CD4-positive, CD25-positive, alpha-beta regulatory T cell (primary cell): ENCODE measurements around the gene NXPE4. TPM values are rescaled to one million over a fixed set of nuclear protein-coding genes. Genes with fewer than 3 reads are reported as not detected.

Experiments
- ATAC-seq, 2 donors: fragments of 150-1000 bp; cut with Tn5 transposase; one replicate each; pipeline ENCODE4 v1.10.0; 2021; ENCODE audit warnings: low read depth in 2 of 2, moderate number of reproducible peaks in 2 of 2, moderate library complexity in 1 of 2
- DNase-seq, 3 donors: peaks; one replicate each; pipeline versions ENCODE4 v3.0.0 to v3.0.0-alpha.2; 2012 to 2022; ENCODE audit warnings: mixed read lengths in 1 of 3
- H3K27ac ChIP-seq: one replicate; pipeline ENCODE4 v1.7.0; 2013; ENCODE audit warnings: mild to moderate bottlenecking, low read length; ENCODE audit not compliant: insufficient read depth, poor library complexity, severe bottlenecking
- H3K27me3 ChIP-seq: one replicate; pipeline ENCODE4 v1.7.0; 2013; ENCODE audit warnings: low read length; ENCODE audit not compliant: control insufficient read depth, insufficient read depth
- H3K36me3 ChIP-seq: one replicate; pipeline ENCODE4 v1.7.0; 2013; ENCODE audit warnings: mild to moderate bottlenecking, low read length, moderate library complexity; ENCODE audit not compliant: control insufficient read depth, insufficient read depth
- H3K4me1 ChIP-seq: 2 replicates; pipeline ENCODE4 v1.7.0; 2013; ENCODE audit warnings: mild to moderate bottlenecking, low read length; ENCODE audit not compliant: insufficient read depth, control insufficient read depth, poor library complexity, severe bottlenecking
- H3K4me3 ChIP-seq: one replicate; pipeline ENCODE4 v1.7.0; 2013; ENCODE audit warnings: low read depth, mild to moderate bottlenecking, low read length, moderate library complexity
- H3K9me3 ChIP-seq, 2 experiments: 1 replicate in 1 of 2; 2 replicates in 1 of 2; pipeline ENCODE4 v1.7.0; 2013; ENCODE audit warnings: low read length in 2 of 2, mild to moderate bottlenecking in 1 of 2, moderate library complexity in 1 of 2; ENCODE audit not compliant: control insufficient read depth in 2 of 2
- H3K27ac Mint-ChIP-seq, 3 donors: one replicate each; pipeline ENCODE4 v1.8.0; 2020 to 2022; ENCODE audit warnings: mild to moderate bottlenecking in 3 of 3, mixed read lengths in 3 of 3, moderate library complexity in 2 of 3
- H3K27me3 Mint-ChIP-seq: one replicate; pipeline ENCODE4 v1.8.0; 2022; ENCODE audit warnings: mild to moderate bottlenecking, mixed read lengths
- H3K36me3 Mint-ChIP-seq: one replicate; pipeline ENCODE4 v1.8.0; 2020; ENCODE audit warnings: mixed read lengths
- H3K4me1 Mint-ChIP-seq, 4 donors: one replicate each; pipeline ENCODE4 v1.8.0; 2020 to 2022; ENCODE audit warnings: mixed read lengths in 4 of 4, mild to moderate bottlenecking in 1 of 4
- H3K4me3 Mint-ChIP-seq, 4 donors: one replicate each; pipeline ENCODE4 v1.8.0; 2020 to 2022; ENCODE audit warnings: mild to moderate bottlenecking in 4 of 4, mixed read lengths in 4 of 4, moderate library complexity in 3 of 4
- H3K9me3 Mint-ChIP-seq, 7 donors: one replicate each; pipeline ENCODE4 v1.8.0; 2020 to 2022; ENCODE audit warnings: mixed read lengths in 7 of 7, mild to moderate bottlenecking in 3 of 7, moderate library complexity in 2 of 7
- polyA plus RNA-seq, 4 donors: library from polyadenylated mRNA; unstranded; fragments of 300-500 nt; fragmentation: Illumina TruSeq; gene quantifications; one replicate each; pipeline ENCODE4 v1.2.3, GENCODE V29; 2021
- total RNA-seq: library from RNA; stranded (reverse); gene quantifications from one replicate; pipeline ENCODE4 v1.2.3, GENCODE V29; 2022

The NXPE4 gene
- total and polyA plus RNA-seq, 5 donors from 2014 or later: not detected

GRCh38 chr11:114566276-114566675, 29.3 kb downstream of the NXPE4 start:
- no peak overlapping the region for H3K4me3 Mint-ChIP-seq
- DNase-seq: no peak
- H3K4me1 Mint-ChIP-seq: no peaks in the 10 kb centered on the region
- Histone ChIP-seq H3K27ac (no peak overlapping the region), H3K36me3 (no peaks in the 10 kb centered on the region), H3K4me1 (no peaks in the 10 kb centered on the region), H3K4me3 (no peak overlapping the region), H3K27me3 (no peaks in the 10 kb centered on the region), H3K9me3 (no peaks in the 10 kb centered on the region)
- ATAC-seq: no peak
- peaks cover 4% of the 10 kb centered on the region for H3K27me3 Mint-ChIP-seq
- peaks cover 0 to 3% (median 0%) of the 10 kb centered on the region in 7 donors for H3K9me3 Mint-ChIP-seq
- no peak overlapping the region for H3K27ac Mint-ChIP-seq
- H3K36me3 Mint-ChIP-seq: no peaks in the 10 kb centered on the region

- Histone ChIP-seq H3K27ac (no peak overlapping the region), H3K9me3 (no peaks in the 10 kb centered on the region), H3K36me3 (no peaks in the 10 kb centered on the region), H3K27me3 (no peaks in the 10 kb centered on the region), H3K4me1 (no peaks in the 10 kb centered on the region), H3K4me3 (no peak overlapping the region)
- no peaks in the 10 kb centered on the region for H3K36me3 Mint-ChIP-seq
- H3K9me3 Mint-ChIP-seq: peaks cover 0 to 3% (median 0%) of the 10 kb centered on the region in 7 donors
- no peak for DNase-seq
- H3K4me1 Mint-ChIP-seq: no peaks in the 10 kb centered on the region
- H3K27ac Mint-ChIP-seq: no peak overlapping the region
- peaks cover 4% of the 10 kb centered on the region for H3K27me3 Mint-ChIP-seq
- ATAC-seq: no peak
- no peak overlapping the region for H3K4me3 Mint-ChIP-seq
These were observed 30.8 kb downstream of the NXPE4 start for GRCh38 chr11:114564831-114565230.

- Histone ChIP-seq H3K9me3 (no peaks in the 10 kb centered on the region), H3K36me3 (no peaks in the 10 kb centered on the region), H3K27me3 (no peaks in the 10 kb centered on the region), H3K27ac (no peak overlapping the region), H3K4me1 (no peaks in the 10 kb centered on the region), H3K4me3 (no peak overlapping the region)
- DNase-seq: no peak
- Mint-ChIP-seq H3K27ac (no peak overlapping the region), H3K4me3 (no peak overlapping the region), H3K9me3 (peaks cover 0 to 3% (median 0%) of the 10 kb centered on the region in 7 donors), H3K36me3 (no peaks in the 10 kb centered on the region), H3K27me3 (peaks cover 4% of the 10 kb centered on the region), H3K4me1 (no peaks in the 10 kb centered on the region)
- ATAC-seq: no peak
These were observed 32.5 kb downstream of the NXPE4 start for GRCh38 chr11:114563077-114563476.

- Mint-ChIP-seq H3K4me3 (no peak overlapping the region), H3K9me3 (peaks cover 0 to 3% (median 0%) of the 10 kb centered on the region in 7 donors)
- no peak for ATAC-seq
These were observed 33.2 kb downstream of the NXPE4 start for GRCh38 chr11:114562166-114562916.

GRCh38 chr11:114559425-114560310, 35.9 kb downstream of the NXPE4 start, which contains the start of gene NXPE1:
TSS of gene NXPE1 (minus strand) at chr11:114559881. CDS start at chr11:114551201, 8,680 bp downstream.
- H3K27me3 Mint-ChIP-seq: peaks cover 4% of the 10 kb centered on the region
- Histone ChIP-seq H3K27ac (no peak within 1 kb of the TSS), H3K9me3 (no peaks in the 10 kb centered on the region), H3K36me3 (no peaks in the 10 kb centered on the region), H3K4me3 (no peak within 1 kb of the TSS), H3K4me1 (no peaks in the 10 kb centered on the region), H3K27me3 (no peaks in the 10 kb centered on the region)
- no peak within 1 kb of the TSS for H3K4me3 Mint-ChIP-seq
- ATAC-seq (no peak), DNase-seq (no peak)
- H3K36me3 Mint-ChIP-seq: no peaks in the 10 kb centered on the region
- H3K4me1 Mint-ChIP-seq: no peaks in the 10 kb centered on the region
- peaks cover 0 to 3% (median 0%) of the 10 kb centered on the region in 7 donors for H3K9me3 Mint-ChIP-seq
- no peak within 1 kb of the TSS for H3K27ac Mint-ChIP-seq

More at GRCh38 chr11:114562166-114562916, 33.2 kb downstream of the NXPE4 start:
- Histone ChIP-seq H3K27me3 (no peaks in the 10 kb centered on the region), H3K9me3 (no peaks in the 10 kb centered on the region), H3K4me1 (no peaks in the 10 kb centered on the region), H3K4me3 (no peak overlapping the region), H3K36me3 (no peaks in the 10 kb centered on the region), H3K27ac (no peak overlapping the region)
- H3K27me3 Mint-ChIP-seq: peaks cover 4% of the 10 kb centered on the region
- no peaks in the 10 kb centered on the region for H3K36me3 Mint-ChIP-seq
- no peak overlapping the region for H3K27ac Mint-ChIP-seq
- no peaks in the 10 kb centered on the region for H3K4me1 Mint-ChIP-seq
- DNase-seq: no peak

GRCh38 chr11:114556135-114556534, 39.5 kb downstream of the NXPE4 start:
- Histone ChIP-seq H3K4me1 (no peaks in the 10 kb centered on the region), H3K36me3 (no peaks in the 10 kb centered on the region), H3K27ac (no peak overlapping the region), H3K9me3 (no peaks in the 10 kb centered on the region), H3K27me3 (no peaks in the 10 kb centered on the region), H3K4me3 (no peak overlapping the region)
- DNase-seq: no peak
- no peaks in the 10 kb centered on the region for H3K4me1 Mint-ChIP-seq
- H3K27ac Mint-ChIP-seq: no peak overlapping the region
- no peaks in the 10 kb centered on the region for H3K27me3 Mint-ChIP-seq
- H3K9me3 Mint-ChIP-seq: no peaks in the 10 kb centered on the region
- no peaks in the 10 kb centered on the region for H3K36me3 Mint-ChIP-seq
- no peak for ATAC-seq
- no peak overlapping the region for H3K4me3 Mint-ChIP-seq

GRCh38 chr11:114553642-114554041, 41.9 kb downstream of the NXPE4 start:
- peaks cover 0 to 1% (median 0%) of the 10 kb centered on the region in 7 donors for H3K9me3 Mint-ChIP-seq
- no peak overlapping the region for H3K27ac Mint-ChIP-seq
- H3K4me3 Mint-ChIP-seq: no peak overlapping the region
- no peaks in the 10 kb centered on the region for H3K4me1 Mint-ChIP-seq
- no peak for DNase-seq
- Histone ChIP-seq H3K27ac (no peak overlapping the region), H3K4me3 (no peak overlapping the region), H3K4me1 (no peaks in the 10 kb centered on the region), H3K27me3 (no peaks in the 10 kb centered on the region), H3K9me3 (no peaks in the 10 kb centered on the region), H3K36me3 (no peaks in the 10 kb centered on the region)
- ATAC-seq: no peak
- H3K27me3 Mint-ChIP-seq: no peaks in the 10 kb centered on the region
- no peaks in the 10 kb centered on the region for H3K36me3 Mint-ChIP-seq
